Activated naive CD8-positive, alpha-beta T cell treated with anti-CD3 and anti-CD28 coated beads for 36 hours (primary cell): Measurements from ENCODE around the gene KRTAP15-1. TPM values are rescaled to one million over a fixed set of nuclear protein-coding genes. Genes with fewer than 3 reads are reported as not detected.

Source experiments
- DNase-seq: peaks from one replicate; pipeline ENCODE4 v3.0.0; 2021
- H3K27ac Mint-ChIP-seq: one replicate; pipeline ENCODE4 v1.8.0; 2022; ENCODE audit warnings: mild to moderate bottlenecking, moderate library complexity, mixed read lengths
- H3K27me3 Mint-ChIP-seq: one replicate; pipeline ENCODE4 v1.8.0; 2022; ENCODE audit warnings: mild to moderate bottlenecking, mixed read lengths
- H3K36me3 Mint-ChIP-seq: one replicate; pipeline ENCODE4 v1.8.0; 2021; ENCODE audit warnings: mild to moderate bottlenecking, mixed read lengths
- H3K4me1 Mint-ChIP-seq: one replicate; pipeline ENCODE4 v1.8.0; 2021; ENCODE audit warnings: mixed read lengths
- H3K4me3 Mint-ChIP-seq: one replicate; pipeline ENCODE4 v1.8.0; 2022; ENCODE audit warnings: mild to moderate bottlenecking, moderate library complexity, mixed read lengths
- H3K9me3 Mint-ChIP-seq: one replicate; pipeline ENCODE4 v1.8.0; 2022; ENCODE audit warnings: mixed read lengths
- total RNA-seq, 2 experiments: library from RNA; stranded (reverse); gene quantifications; one replicate each; pipeline ENCODE4 v1.2.3, GENCODE V29; 2021

KRTAP15-1 gene
- total RNA-seq, 2 experiments from 2014 or later = not detected

- no peak for DNase-seq
- H3K4me1 Mint-ChIP-seq = no peaks in the 10 kb centered on the region
- no peak overlapping the region for H3K4me3 Mint-ChIP-seq
- no peaks in the 10 kb centered on the region for H3K9me3 Mint-ChIP-seq
- H3K27me3 Mint-ChIP-seq = peaks cover 15% of the 10 kb centered on the region
- H3K27ac Mint-ChIP-seq = no peak overlapping the region
- H3K36me3 Mint-ChIP-seq = no peaks in the 10 kb centered on the region
These were observed 29.0 kb downstream of the KRTAP15-1 start for GRCh38 chr21:30468900-30469714.

DNA sequence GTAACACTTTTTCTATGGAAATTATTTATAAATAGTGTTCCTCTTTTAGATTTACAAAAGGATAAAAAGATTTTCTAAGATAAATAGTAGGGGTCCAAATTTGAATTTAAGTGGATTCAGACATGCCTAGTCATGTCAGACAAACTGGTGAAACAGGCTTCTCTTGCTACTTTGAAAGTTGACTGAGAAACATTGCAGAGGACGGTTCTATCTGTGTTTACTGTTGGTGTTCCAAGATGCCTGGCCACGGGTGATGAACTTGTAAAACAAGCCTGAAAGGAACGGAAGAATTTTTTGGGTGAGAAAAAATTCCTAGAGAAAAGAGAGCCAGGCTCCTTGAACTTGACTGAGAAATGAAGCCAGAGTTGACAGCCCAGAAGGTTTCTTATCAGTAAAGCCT lies 37.9 kb downstream of the KRTAP15-1 start:
- H3K27ac Mint-ChIP-seq = no peak overlapping the region
- peaks cover 11% of the 10 kb centered on the region for H3K27me3 Mint-ChIP-seq
- DNase-seq = no peak
- no peak overlapping the region for H3K4me3 Mint-ChIP-seq
- no peaks in the 10 kb centered on the region for H3K9me3 Mint-ChIP-seq
- H3K36me3 Mint-ChIP-seq = no peaks in the 10 kb centered on the region
- H3K4me1 Mint-ChIP-seq = no peaks in the 10 kb centered on the region

- Mint-ChIP-seq H3K4me1 (no peaks in the 10 kb centered on the region), H3K27ac (no peak overlapping the region), H3K27me3 (peaks cover 6% of the 10 kb centered on the region), H3K4me3 (no peak overlapping the region), H3K9me3 (no peaks in the 10 kb centered on the region), H3K36me3 (no peaks in the 10 kb centered on the region)
- no peak for DNase-seq
These were observed 39.2 kb downstream of the KRTAP15-1 start for GRCh38 chr21:30479259-30479658.

DNA sequence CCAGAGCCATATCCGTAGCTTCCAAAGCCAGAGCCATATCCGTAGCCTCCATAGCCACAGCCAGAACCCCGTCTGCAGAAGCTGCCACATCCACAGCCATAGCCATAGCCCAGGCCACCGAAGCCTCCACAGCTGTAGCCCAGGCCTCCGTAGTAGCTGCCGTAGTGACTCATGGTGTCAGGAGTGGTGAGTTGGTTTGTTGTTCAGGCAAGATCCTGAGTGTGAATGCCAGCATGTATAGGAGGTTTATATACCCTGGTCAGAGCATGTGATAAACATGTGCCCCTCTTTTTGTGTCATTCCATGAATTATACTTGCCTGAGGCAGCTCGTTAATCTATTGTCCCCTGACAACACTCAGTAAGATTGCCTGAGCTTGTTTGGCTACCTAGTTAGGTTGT lies 40.1 kb downstream of the KRTAP15-1 start, which contains the start of gene KRTAP19-1:
Gene KRTAP19-1 (minus strand): TSS at position 223 of the 400 bp plus-strand sequence. CDS start 50 bp downstream, at position 173.
- H3K27ac Mint-ChIP-seq = no peak within 1 kb of the TSS
- no peaks in the 10 kb centered on the region for H3K4me1 Mint-ChIP-seq
- DNase-seq = no peak
- no peak within 1 kb of the TSS for H3K4me3 Mint-ChIP-seq
- H3K9me3 Mint-ChIP-seq = peaks cover 1% of the 10 kb centered on the region
- H3K36me3 Mint-ChIP-seq = no peaks in the 10 kb centered on the region
- peaks cover 6% of the 10 kb centered on the region for H3K27me3 Mint-ChIP-seq

DNA sequence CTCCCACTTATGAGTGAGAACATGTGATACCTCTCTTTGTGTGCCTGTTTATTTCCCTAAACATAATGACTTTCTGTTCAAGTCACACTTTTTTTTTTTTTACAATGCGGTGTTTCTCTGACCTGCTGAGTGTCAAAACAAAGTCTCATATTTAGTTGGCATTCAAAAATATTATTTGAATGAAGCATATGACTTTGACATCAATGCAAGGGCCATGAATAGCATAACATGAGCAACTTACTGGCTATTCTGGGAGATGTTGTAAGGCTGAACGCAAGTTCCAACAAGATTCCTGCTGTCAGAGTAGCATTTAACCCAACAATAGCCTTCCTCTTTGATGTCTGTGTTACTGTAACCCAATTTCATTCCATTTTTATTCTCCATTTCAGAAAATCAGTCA lies 42.1 kb downstream of the KRTAP15-1 start:
- Mint-ChIP-seq H3K4me1 (no peaks in the 10 kb centered on the region), H3K27me3 (peaks cover 6% of the 10 kb centered on the region), H3K9me3 (peaks cover 10% of the 10 kb centered on the region), H3K4me3 (no peak overlapping the region), H3K27ac (no peak overlapping the region), H3K36me3 (no peaks in the 10 kb centered on the region)
- no peak for DNase-seq

GRCh38 chr21:30486180-30486579 lies 46.1 kb downstream of the KRTAP15-1 start:
- Mint-ChIP-seq H3K27ac (no peak overlapping the region), H3K9me3 (peaks cover 10% of the 10 kb centered on the region), H3K27me3 (peaks cover 2% of the 10 kb centered on the region), H3K4me3 (no peak overlapping the region), H3K4me1 (no peaks in the 10 kb centered on the region), H3K36me3 (no peaks in the 10 kb centered on the region)
- no peak for DNase-seq

DNA sequence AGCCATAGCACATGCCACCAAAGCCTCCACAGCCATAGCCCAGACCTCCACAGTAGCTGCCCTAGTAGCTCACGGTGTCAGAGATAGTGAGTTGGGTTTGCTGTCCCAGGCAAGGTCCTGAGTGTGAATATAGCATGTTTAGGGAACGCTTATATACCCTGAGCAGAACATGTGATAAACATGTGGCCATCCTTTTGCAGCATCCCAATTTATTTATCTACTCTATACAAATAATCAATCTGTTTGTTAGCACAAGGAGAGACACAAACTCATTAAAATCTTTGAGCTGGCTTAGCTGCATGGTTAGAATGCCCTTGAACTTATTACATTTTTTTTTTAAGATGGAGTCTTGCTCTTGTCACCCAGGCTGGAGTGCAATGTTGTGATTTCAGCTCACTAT lies 47.3 kb downstream of the KRTAP15-1 start, which contains the start of gene KRTAP19-2:
Gene KRTAP19-2 (minus strand): TSS at position 101 of the 400 bp plus-strand sequence. CDS start 88 bp downstream, at position 13.
- H3K9me3 Mint-ChIP-seq = peaks cover 10% of the 10 kb centered on the region
- H3K4me1 Mint-ChIP-seq = no peaks in the 10 kb centered on the region
- no peak within 1 kb of the TSS for H3K27ac Mint-ChIP-seq
- DNase-seq = no peak
- H3K36me3 Mint-ChIP-seq = no peaks in the 10 kb centered on the region
- no peak within 1 kb of the TSS for H3K4me3 Mint-ChIP-seq
- H3K27me3 Mint-ChIP-seq = no peaks in the 10 kb centered on the region

Other genes starting within 250 kb of the KRTAP15-1 start
- not detected for gene CLDN8, start 224.2 kb upstream of the KRTAP15-1 start, total RNA-seq
- not detected for gene KRTAP24-1, start 157.3 kb upstream of the KRTAP15-1 start, total RNA-seq
- not detected for gene KRTAP25-1, start 150.8 kb upstream of the KRTAP15-1 start, total RNA-seq
- gene KRTAP26-1, start 120.0 kb upstream of the KRTAP15-1 start, total RNA-seq = not detected
- gene KRTAP27-1, start 102.6 kb upstream of the KRTAP15-1 start, total RNA-seq = not detected
- not detected for gene KRTAP23-1, start 91.7 kb upstream of the KRTAP15-1 start, total RNA-seq
- not detected for gene KRTAP13-2, start 68.0 kb upstream of the KRTAP15-1 start, total RNA-seq
- gene KRTAP13-1, start 44.2 kb upstream of the KRTAP15-1 start, total RNA-seq = not detected
- gene KRTAP13-3, start 14.3 kb upstream of the KRTAP15-1 start, total RNA-seq = not detected
- gene KRTAP13-4, start 10.1 kb upstream of the KRTAP15-1 start, total RNA-seq = not detected
- gene KRTAP19-1, start 40.1 kb downstream of the KRTAP15-1 start, total RNA-seq = not detected
- not detected for gene KRTAP19-2, start 47.2 kb downstream of the KRTAP15-1 start, total RNA-seq
- gene KRTAP19-3, start 51.7 kb downstream of the KRTAP15-1 start, total RNA-seq = not detected
- not detected for gene KRTAP19-4, start 56.9 kb downstream of the KRTAP15-1 start, total RNA-seq
- gene KRTAP19-5, start 61.9 kb downstream of the KRTAP15-1 start, total RNA-seq = not detected
- gene KRTAP19-6, start 101.6 kb downstream of the KRTAP15-1 start, total RNA-seq = not detected
- not detected for gene KRTAP19-7, start 121.0 kb downstream of the KRTAP15-1 start, total RNA-seq
- gene KRTAP22-2, start 150.1 kb downstream of the KRTAP15-1 start, total RNA-seq = not detected
- gene KRTAP6-3, start 152.2 kb downstream of the KRTAP15-1 start, total RNA-seq = not detected
- gene KRTAP6-2, start 158.6 kb downstream of the KRTAP15-1 start, total RNA-seq = not detected
- gene KRTAP22-1, start 160.8 kb downstream of the KRTAP15-1 start, total RNA-seq = not detected
- not detected for gene KRTAP6-1, start 173.7 kb downstream of the KRTAP15-1 start, total RNA-seq
- gene KRTAP20-1, start 176.2 kb downstream of the KRTAP15-1 start, total RNA-seq = not detected
- not detected for gene KRTAP20-4, start 180.4 kb downstream of the KRTAP15-1 start, total RNA-seq
- not detected for gene KRTAP20-2, start 194.9 kb downstream of the KRTAP15-1 start, total RNA-seq
- gene KRTAP20-3, start 202.6 kb downstream of the KRTAP15-1 start, total RNA-seq = not detected